Measurements from ENCODE around the gene ACTL10.
A peak's percentile ranks its signal among the peaks of the same experiment; 100 is the strongest.
"Not testable (repeated sequence)": the region's sequence is repeated elsewhere in the genome, so short reads cannot be mapped to it uniquely, and the experiment has no call there.

Gene ACTL10

DNA sequence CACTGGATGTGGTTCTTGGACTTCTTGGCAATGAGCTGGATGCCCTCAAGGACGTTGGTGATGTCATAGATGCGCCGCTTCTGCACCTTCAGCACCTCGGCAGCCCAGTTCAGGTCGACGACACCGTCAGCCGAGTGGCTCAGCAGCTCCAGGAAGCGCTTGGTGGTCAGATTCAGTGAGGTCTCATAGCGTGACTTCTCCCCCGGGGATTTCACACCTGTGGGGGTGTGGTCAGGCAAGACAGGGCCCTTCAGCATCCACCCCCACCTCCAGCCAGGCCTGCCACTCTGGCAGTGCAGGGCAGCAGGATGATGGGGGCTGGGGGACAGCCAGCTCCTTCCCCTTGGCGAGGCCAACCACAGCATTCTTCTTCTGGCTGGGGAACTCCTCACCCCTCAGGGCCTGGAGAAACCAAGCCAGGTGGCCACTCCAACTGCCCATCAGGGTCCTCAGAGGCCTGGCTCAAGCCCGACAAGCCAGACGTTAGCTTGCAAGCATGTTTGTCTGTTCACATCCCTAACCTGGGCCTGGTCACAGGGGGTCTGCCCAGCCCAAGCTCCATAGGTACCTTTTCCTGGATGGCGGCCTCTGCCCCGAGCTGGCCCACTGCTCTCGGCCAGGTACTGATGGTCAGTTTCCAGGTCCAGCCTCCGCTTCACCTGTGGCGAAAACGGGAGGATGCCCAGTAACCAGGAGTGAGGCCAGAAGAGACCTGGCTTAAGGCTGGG is 13.2 kb downstream of the ACTL10 start:
- no peak for DNase-seq

- DNase-seq: no peak
Measured at GRCh38 chr20:33680686-33681085, 13.9 kb downstream of the ACTL10 start.

DNA sequence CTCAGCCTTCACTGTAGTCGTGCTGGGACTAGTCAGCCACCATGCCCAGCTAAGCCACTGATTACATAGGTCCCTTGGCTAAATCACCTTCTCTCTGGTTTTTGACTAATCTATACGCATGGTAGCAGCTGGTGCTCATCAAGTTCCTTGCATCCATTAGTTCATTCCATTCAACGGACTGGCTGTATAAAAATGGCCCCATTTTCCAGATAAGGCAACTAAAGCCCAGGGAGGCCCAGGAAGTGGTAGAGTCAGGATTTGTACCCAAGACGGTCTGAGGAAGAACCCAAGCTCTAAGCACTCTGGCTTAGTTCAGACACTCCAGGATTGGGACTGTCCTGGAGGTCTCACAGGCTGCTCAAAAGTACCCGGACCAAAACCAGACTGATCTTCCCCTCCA is 14.5 kb downstream of the ACTL10 start:
- no peak for DNase-seq

- no peak for DNase-seq
Measured at GRCh38 chr20:33681728-33682353, 15.1 kb downstream of the ACTL10 start.

- no peak for DNase-seq
Measured at GRCh38 chr20:33684533-33685327, 18.0 kb downstream of the ACTL10 start.

DNA sequence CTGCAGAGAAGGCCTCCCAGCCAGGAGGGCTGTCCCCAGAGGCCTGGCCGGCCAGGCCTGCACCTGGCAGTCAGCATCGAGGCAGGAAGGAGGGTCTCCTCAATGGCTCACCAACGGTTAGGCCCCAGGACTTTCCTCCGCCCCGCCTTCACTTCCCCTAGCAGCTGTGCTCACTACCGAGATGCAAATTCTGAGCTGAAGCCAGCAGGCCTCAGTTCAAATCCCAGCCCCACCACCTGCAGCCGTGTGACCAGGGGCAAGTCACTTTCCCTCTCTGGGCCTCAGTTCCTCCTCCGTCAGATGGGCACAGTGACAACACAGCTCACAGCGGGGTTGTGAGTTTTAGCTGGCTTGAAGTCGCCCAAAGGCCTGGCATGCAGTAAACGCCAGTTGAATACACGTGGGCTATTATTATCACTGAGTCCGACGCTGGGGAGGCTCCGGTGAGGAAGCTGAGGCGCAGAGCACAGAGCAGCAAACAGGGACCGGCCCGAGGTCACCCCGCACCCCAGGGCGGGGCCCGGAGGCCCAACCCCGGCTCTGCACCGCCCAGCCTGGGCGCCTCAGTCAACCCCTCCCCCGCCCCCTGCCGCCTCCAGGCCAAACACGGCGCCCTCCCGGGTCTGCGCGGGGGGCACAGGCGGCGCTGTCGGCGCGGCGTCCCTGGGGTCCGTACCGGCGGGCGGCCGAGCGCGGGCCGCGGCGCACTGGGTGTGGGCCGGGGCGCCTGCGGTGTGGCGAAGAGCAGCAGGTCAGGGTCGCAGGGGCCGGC is 18.8 kb downstream of the ACTL10 start:
- no peak for DNase-seq

DNA sequence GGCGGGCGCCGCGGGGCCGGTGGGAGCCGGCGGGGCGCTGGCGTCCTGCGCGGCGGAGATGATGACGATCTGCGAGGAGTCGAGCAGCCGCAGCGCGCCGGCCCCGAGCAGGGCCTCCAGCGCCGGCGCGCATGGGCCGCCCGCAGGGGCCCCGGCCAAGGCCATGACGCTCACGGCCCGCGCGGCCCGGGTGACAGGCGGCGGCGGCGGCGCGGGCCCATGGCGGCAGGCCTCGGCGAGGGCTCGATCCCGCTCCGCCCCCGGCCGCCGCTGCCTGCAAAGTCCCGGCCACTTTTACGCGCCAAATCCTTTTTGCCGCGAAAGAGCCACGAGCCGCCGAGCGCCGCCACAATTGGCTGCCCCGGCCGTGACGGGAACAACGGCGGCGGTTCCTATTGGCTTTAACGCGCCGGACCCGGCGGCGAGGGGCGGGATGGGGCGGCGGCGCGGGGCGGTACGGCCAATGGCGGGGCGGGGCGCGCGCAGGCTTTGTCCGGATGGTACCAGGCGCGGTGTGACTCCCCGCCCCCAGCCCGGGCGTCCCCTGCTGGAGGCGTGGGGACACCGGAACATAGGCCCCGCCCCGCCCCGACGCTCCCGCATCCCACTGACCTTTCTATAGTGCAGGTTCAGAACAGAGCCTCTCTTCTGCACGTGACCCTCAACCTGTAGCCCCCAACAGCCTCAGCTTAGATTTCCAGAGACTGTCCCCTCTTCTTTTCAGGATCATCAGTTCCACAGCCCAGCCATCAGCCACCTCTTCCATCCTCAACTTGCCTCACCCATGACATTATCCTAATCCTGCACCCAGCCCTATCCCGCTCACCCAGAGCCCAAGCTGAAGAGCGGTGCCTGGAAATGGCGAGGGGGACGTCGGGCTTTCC is 19.6 kb downstream of the ACTL10 start, which contains the start of gene E2F1:
Gene E2F1, minus strand, starts transcription at position 286 of the 884 bp plus-strand sequence. Its CDS starts 121 bp downstream, at position 165.
- DNase-seq: peak; percentile 96

GRCh38 chr20:33686984-33687366 is 20.2 kb downstream of the ACTL10 start:
- DNase-seq: no peak

DNA sequence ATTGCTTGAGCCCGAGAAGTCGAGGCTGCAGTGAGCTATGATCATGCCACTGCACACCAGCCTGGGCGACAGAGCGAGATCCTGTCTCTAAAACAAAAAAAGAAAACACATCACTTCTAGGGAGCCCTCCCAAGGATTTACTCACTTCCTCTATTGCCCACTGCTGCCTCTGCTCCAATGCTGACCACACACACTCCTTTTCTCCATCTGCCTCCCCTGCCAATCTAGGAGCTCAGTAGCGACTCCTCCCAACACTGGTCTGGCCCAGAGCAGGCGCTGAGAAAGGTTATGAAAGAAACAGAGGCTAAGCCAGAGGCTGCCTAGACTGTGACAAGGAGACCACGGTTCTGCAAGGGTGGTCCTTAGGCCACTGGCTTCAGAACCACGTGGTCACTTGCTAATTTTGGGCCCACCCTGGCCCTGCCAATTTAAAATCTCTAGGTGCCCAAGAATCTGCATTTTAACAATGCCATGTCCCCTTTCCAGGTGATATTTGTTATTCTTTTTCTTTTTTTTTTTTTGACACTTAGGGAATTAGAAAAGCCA is 20.7 kb downstream of the ACTL10 start:
- no peak for DNase-seq

DNA sequence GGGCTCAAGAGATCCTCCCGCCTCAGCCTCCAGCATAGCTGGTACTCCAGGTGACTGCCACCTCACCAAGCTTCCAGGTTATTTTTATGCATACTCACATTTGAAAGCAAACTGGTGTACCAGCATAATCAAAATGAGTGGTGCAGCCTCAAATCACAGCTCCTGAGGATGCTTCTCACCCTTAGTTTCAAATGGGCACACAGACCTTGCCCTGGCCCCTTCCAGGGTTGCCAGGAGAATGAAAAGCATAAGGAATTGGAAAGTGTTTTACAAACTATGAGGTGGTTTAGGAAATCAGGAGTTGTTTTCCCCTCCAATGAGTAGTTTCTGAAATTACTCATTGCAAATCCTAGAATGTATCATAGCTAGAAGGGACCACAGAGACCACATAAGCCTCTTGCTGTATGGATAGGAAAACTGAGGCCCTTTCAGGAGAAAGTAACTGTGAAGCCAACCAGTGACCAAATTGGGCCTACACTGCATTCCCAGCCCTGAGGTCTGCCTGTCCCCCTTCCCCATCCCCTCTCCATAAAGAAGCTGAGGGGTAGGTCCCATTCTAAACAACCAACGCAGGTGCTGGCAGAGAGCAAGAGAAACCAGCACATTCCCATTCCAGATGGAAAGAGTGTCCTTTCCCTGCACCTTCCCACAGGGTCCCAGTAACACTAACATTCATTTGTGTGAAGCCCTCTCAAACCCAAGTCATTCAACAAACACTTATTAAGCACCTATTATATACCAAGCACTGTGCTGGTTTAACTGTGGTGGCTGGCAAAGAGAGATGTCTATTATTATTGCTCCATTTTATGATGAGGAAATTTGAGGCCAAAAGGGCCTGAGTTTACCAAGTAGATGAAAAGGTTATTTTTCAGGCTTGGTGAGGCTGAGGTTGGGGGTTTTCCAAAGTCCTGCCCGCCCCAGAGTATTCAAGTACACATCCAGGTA is 21.5 kb downstream of the ACTL10 start:
- no peak for DNase-seq

DNA sequence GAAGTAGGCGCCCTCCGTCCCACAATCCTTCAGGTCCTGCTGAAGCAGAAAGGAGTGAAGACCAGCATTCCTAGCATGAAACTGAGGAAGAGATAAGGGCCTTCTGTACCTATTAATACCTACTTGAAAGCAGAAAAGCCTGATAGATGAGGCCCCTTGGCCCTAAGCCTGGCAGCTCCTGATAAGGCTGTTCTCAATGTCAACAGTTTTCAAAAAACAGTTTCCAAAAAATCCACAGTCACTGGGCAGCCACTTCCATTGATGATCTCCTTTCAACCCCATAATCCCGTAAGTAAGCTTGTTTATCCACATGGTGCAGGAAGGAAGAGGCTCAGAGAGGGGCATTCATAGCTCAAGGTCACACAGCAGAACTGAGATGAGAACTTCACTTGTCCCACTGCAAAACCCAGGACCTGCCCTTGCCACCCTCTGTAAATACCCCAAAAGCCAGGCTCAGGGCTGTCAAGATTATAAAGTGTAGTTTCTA is 22.2 kb downstream of the ACTL10 start:
- no peak for DNase-seq

DNA sequence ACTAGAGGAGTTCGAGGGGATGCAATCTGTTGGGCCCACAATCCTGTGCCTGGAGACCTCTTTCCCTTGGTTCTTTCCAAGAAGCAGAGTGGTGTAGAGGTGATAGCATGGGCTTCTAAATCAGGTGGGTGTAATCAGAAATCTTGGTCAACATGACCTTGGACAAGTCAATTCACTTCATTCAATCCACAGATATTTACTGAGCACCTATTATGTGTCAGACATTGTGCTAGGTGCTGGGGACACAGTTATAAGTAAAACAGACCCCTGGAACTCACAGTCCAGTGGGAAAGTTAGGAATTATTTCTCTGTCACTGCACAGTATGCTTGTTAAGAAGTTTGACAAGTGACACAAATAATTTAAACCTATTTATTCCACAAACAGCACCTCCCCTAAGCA is 22.8 kb downstream of the ACTL10 start:
- no peak for DNase-seq

GRCh38 chr20:33689973-33690372 is 23.2 kb downstream of the ACTL10 start:
- DNase-seq: peak; percentile 43

GRCh38 chr20:33693289-33693688 is 26.5 kb downstream of the ACTL10 start:
- no peak for DNase-seq

GRCh38 chr20:33693741-33694638 is 27.2 kb downstream of the ACTL10 start:
- DNase-seq: peak; percentile 83

GRCh38 chr20:33694639-33695012 is 27.9 kb downstream of the ACTL10 start:
- peak; percentile 46 for DNase-seq

DNA sequence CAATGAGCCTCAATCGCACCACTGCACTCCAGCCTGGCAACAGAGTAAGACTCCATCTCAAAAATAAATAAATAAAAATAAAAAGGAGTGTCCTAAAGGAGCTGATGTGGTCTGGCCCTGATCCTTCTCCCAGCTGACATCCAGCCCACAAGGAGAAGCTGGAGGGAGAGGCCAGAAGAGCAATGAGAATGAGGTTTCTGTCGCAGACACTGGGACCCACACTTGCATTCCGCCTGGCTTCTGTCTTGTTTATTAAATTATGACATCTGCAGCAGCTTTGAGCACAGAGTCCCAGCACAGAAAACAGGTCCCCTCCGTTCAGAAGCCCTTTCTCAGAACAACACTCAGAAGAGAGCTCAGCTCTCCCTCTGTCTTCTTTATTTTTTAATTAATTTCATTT is 29.7 kb downstream of the ACTL10 start:
- no peak for DNase-seq

DNA sequence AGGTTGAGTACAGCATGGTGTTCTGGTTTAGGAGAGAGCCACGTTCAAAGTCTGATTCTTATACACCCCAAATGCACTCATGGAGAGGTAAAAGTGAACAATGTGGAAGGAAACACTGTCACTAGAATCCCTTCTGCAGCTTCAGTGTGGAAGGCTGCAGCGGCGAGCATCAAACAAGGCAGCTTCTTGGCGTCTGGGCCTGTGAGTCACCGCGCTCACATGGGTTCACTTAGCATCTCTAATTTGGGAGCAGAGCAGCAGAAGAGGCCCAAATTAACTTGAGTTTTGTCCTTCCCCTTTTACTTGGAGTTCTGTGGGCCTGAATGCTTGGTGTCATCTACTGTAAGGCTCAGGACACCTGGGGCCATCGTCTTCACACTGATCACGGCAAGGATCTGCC is 30.4 kb downstream of the ACTL10 start:
- no peak for DNase-seq

GRCh38 chr20:33698966-33699365 is 32.2 kb downstream of the ACTL10 start:
- not testable (repeated sequence) for DNase-seq
